ENCODE data around the gene C1orf159.

The C1orf159 gene

DNA sequence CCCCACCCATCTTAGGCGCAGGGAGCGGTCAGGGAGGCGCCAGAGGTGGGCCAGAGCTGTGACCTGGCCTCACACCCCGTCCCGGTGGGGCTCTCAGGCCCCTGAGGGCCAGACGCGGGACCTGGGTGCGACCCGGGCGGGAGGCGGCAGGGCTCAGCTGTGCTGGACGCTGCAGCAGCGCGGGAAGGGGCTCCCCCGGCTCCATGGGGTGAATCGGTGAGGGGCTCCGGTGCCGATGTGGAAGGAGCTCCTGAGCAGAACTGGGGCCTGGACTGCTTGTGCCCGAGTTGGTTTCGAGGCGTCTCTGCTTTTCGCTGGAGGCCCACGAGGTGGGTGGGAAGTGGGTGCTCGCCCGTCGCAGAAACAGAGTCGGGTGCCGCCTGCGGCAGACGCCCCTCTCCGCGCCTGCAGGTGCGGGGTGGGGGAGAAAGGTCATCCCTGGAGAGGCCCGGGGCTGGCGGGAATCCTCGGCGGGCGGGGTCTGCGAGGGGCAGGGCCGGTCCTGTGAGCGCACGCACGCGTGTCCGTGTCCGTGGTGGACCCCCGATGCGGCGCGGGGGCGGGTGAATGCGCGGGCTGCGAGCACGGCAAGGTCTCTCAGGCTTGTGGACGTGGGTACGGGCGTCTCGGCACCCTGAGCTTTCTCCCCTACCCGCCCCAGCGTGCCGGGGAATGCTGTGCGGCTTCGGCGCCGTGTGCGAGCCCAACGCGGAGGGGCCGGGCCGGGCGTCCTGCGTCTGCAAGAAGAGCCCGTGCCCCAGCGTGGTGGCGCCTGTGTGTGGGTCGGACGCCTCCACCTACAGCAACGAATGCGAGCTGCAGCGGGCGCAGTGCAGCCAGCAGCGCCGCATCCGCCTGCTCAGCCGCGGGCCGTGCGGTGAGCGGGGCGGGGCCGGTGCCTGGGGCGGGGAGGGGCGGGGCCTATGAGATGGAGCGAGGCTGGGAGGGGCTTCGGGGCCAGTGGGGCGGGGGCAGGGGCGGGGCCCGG, 75.6 kb downstream of the C1orf159 start:
- TF ChIP-seq, protein P1, sequence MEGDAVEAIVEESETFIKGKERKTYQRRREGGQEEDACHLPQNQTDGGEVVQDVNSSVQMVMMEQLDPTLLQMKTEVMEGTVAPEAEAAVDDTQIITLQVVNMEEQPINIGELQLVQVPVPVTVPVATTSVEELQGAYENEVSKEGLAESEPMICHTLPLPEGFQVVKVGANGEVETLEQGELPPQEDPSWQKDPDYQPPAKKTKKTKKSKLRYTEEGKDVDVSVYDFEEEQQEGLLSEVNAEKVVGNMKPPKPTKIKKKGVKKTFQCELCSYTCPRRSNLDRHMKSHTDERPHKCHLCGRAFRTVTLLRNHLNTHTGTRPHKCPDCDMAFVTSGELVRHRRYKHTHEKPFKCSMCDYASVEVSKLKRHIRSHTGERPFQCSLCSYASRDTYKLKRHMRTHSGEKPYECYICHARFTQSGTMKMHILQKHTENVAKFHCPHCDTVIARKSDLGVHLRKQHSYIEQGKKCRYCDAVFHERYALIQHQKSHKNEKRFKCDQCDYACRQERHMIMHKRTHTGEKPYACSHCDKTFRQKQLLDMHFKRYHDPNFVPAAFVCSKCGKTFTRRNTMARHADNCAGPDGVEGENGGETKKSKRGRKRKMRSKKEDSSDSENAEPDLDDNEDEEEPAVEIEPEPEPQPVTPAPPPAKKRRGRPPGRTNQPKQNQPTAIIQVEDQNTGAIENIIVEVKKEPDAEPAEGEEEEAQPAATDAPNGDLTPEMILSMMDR (IDR thresholded peaks at IDR 0.05): peak; percentile 13

DNA sequence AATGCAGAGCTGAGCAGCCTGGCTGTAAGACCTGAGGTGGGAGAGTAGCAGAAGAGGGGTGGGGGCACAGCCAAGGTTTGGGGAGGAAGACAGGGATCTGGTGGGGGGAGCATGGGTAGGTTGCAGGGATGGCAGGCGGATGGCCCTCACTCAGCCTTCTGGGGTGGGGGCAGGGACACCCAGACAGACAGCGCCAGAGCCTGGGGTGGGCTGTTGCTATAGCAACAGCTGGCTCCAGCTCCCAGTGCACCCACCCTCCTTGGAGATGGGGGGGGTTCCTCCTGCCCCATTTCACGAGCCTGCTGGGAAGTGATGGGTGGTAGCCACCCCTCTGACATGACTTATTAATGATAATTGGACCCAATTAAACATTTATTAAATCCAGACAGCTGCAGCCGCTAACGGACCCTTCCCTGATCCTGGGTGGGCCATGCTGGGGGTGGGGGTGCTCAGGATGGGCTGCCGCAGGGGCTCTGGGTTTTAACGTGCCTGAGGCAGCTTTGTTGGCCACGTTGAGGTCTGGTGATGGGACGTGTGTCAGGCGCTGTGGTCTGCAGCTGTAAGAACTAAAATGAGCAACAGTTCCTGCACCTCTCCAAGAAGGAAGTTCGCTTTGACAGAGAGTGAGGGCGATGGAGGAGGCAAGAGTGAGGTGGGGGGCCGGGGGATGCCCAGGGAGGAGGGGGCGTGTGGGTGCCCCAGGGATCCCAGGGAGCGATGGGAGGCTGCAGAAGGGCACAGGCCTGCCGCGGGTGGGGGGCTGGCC, 76.6 kb downstream of the C1orf159 start:
- TF ChIP-seq, protein P1 (IDR thresholded peaks at IDR 0.05): no peak
- H3K27ac ChIP-seq: no peak overlapping the region
- no peak overlapping the region for H3K4me3 ChIP-seq
- no peak for DNase-seq (ENCODE audit: low spot score)

More for the DNA sequence above, 75.6 kb downstream of the C1orf159 start:
- Histone ChIP-seq H3K27ac (no peak overlapping the region), H3K4me3 (peak overlapping the region; percentile 71)
- no peak for DNase-seq (ENCODE audit: low spot score)

DNA sequence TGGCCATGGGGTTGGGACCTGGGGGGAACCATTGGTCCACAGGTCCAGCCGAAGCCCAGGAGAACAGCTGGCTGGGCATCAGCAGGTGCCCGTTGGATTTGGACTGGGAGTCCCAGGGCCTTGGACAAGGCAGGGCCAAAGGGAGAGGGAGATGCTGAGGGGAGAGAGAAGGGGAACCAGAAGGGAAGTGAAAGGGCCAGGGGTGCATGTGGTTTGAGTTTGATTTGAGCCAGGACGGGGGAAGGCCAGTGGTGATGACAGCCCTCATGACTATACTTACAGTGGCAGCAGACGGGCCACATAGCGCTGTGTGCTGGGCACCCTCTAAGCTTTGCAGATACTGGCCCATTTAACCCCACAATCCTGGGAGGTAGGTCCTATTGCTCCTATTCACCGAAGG, 77.2 kb downstream of the C1orf159 start:
- Histone ChIP-seq H3K27ac (no peak overlapping the region), H3K4me3 (no peak overlapping the region)
- no peak for DNase-seq (ENCODE audit: low spot score)
- TF ChIP-seq, protein P1 (IDR thresholded peaks at IDR 0.05): no peak

DNA sequence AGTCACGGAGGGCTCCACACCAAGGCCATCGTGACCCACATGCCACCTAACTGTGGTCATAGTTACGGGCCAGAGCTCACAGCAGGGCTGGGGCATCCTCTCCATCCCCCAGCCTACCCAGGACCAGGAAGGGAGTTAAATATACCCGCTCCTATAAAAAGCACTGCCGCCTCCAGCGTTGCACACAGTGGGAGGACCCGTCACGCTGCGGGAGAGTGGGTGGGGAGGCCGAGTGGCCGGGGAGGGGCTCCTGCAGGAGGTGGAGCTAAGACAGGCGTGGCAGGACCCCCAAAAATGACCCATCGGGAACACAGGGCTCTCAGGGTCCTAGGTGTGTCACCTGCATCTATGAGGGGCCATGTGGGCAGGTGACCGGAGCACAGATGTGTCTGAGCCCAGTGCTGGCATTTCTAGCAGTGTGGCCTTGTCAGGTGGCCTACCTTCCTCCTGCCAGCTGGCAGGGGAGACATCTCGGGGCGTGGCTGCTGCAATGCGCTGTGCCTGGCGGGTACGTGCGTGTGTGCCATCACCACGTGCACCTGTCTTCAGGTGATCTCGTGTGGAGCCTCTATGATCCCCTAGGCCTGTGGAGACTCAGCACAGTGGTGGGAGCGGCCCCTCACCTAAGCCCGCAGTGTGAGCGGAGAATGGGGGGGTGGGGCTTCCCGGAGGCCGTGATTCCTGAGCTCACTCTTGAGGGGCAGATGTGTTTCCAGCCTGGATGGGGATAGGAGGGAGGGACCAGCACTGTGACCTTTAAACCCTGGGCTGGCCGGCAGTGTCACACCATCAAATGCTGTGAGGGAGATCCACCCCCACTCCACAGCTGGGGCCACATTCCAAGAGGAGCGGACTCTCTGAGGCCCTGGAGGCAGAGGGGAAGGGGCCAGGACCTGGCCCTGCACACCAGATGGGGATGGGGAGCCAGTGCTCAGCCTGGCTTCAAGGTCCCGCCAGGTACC, 78.2 kb downstream of the C1orf159 start:
- no peak for DNase-seq (ENCODE audit: low spot score)
- TF ChIP-seq, protein P1 (IDR thresholded peaks at IDR 0.05): no peak
- Histone ChIP-seq H3K27ac (no peak overlapping the region), H3K4me3 (no peak overlapping the region)

DNA sequence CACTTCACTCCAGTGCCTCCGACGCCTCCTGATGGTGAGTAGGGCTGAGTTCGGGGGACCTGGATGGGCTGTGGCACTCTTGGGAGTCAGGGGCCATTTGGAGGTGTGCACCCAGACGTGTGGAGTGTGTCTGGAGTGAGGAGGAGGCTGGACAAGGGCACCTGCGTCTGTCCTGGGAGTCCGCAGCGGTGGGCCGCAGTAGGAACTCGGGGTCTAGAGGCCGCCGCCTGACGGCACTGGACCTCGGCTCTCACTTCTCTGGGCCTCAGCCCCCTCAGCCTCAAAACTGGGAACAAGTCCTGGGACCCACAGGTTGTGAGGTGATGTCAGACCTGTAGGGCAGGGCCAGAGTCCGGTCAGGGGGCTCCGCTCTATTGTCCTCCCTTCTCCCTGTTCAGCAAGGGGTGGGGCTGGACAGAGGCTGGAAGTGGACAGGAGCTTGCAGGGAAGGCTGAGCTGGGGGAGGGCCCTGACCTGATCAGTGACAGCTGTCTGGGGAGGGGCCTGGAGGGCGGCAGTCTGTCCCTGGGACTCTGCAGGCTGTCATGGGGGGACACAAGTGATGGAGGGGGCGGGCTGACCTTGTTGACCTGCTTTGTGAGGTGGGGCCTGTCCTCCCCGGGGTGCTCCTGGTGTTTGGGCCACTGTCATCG, 80.5 kb downstream of the C1orf159 start:
- H3K27ac ChIP-seq: no peak overlapping the region
- no peak overlapping the region for H3K4me3 ChIP-seq
- no peak for DNase-seq (ENCODE audit: low spot score)
- TF ChIP-seq, protein P1 (IDR thresholded peaks at IDR 0.05): no peak

DNA sequence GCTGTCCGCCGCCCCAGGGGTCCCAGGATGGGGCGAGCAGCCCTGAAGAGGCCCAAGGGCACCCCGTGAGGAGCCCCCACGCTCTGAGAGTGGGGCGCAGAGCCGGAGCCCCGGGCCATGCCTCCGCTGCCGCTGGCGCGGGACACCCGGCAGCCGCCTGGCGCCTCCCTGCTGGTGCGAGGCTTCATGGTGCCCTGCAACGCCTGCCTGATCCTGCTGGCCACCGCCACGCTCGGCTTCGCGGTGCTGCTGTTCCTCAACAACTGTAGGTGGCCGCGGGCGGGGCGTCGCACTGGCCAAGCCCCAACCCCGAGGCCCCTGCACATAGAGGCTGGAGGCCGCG, 81.5 kb downstream of the C1orf159 start:
- TF ChIP-seq, protein P1 (IDR thresholded peaks at IDR 0.05): no peak
- DNase-seq (ENCODE audit: low spot score): no peak
- no peak overlapping the region for H3K4me3 ChIP-seq
- H3K27ac ChIP-seq: no peak overlapping the region
